ENCODE measurements around the gene HECTD4. TPM values are rescaled to one million over a fixed set of nuclear protein-coding genes. Genes with fewer than 3 reads are reported as not detected.
"Not testable (repeated sequence)": the region's sequence is repeated elsewhere in the genome, so short reads cannot be mapped to it uniquely, and the experiment has no call there.

The HECTD4 gene
- total RNA-seq, 2 experiments from 2014 or later: 34.5 to 62.4 TPM

- intact Hi-C loops (cut with micrococcal nuclease; ENCODE audit: unreplicated experiment): no loop called here
- no peaks in the 10 kb centered on the region for H3K4me1 ChIP-seq (ENCODE audit: insufficient read depth, low read length, poor library complexity, severe bottlenecking)
- H3K79me2 ChIP-seq (ENCODE audit: insufficient read depth, low read depth, low read length): no peaks in the 10 kb centered on the region
- H3K9me3 ChIP-seq (ENCODE audit: low read length): no peaks in the 10 kb centered on the region
- TF ChIP-seq CTCF (conservative IDR thresholded peaks at IDR 0.05; ENCODE audit: low read length) (no peak), EZH2phosphoT487 (IDR thresholded peaks at IDR 0.05; ENCODE audit: borderline replicate concordance, low read depth, low read length) (no peak)
- POLR2A ChIA-PET: no interaction called here
- CTCF ChIA-PET (ENCODE audit: unreplicated experiment): no interaction called here
- peaks cover 43% of the 10 kb centered on the region for H3K36me3 ChIP-seq (ENCODE audit: insufficient read depth, low read length)
- H3K27ac ChIP-seq (ENCODE audit: low read depth, low read length, poor library complexity, severe bottlenecking): no peak overlapping the region
- H3K4me2 ChIP-seq (ENCODE audit: low read length): no peak overlapping the region
- BruUV-seq (replicated peaks): no TSS peak
- no peaks in the 10 kb centered on the region for H3K9me2 ChIP-seq (ENCODE audit: insufficient read depth, low read length)
- H4K20me1 ChIP-seq (ENCODE audit: insufficient read depth, low read length): no peaks in the 10 kb centered on the region
- DNase-seq (ENCODE audit: low spot score): no peak
- no peak overlapping the region for H2AFZ ChIP-seq (ENCODE audit: low read length)
- no peak overlapping the region for H3K4me3 ChIP-seq (ENCODE audit: low read depth, low read length, poor library complexity, severe bottlenecking)
These were observed 223.1 kb downstream of the HECTD4 start for GRCh38 chr12:112159146-112159541.

- H3K4me2 ChIP-seq (ENCODE audit: low read length); H3K4me3 ChIP-seq (ENCODE audit: low read depth, low read length, poor library complexity, severe bottlenecking); DNase-seq (ENCODE audit: low spot score); H3K27ac ChIP-seq (ENCODE audit: low read depth, low read length, poor library complexity, severe bottlenecking); H3K79me2 ChIP-seq (ENCODE audit: insufficient read depth, low read depth, low read length); intact Hi-C loops (cut with micrococcal nuclease; ENCODE audit: unreplicated experiment); H3K9me2 ChIP-seq (ENCODE audit: insufficient read depth, low read length); BruUV-seq (replicated peaks); H4K20me1 ChIP-seq (ENCODE audit: insufficient read depth, low read length); H3K9me3 ChIP-seq (ENCODE audit: low read length); CTCF ChIA-PET (ENCODE audit: unreplicated experiment); H3K4me1 ChIP-seq (ENCODE audit: insufficient read depth, low read length, poor library complexity, severe bottlenecking); H2AFZ ChIP-seq (ENCODE audit: low read length); POLR2A ChIA-PET: not testable (repeated sequence)
- peaks cover 46% of the 10 kb centered on the region for H3K36me3 ChIP-seq (ENCODE audit: insufficient read depth, low read length)
These were observed 223.6 kb downstream of the HECTD4 start for GRCh38 chr12:112158461-112159145.

- Histone ChIP-seq H3K9me2 (ENCODE audit: insufficient read depth, low read length) (no peaks in the 10 kb centered on the region), H3K4me1 (ENCODE audit: insufficient read depth, low read length, poor library complexity, severe bottlenecking) (no peaks in the 10 kb centered on the region), H3K27ac (ENCODE audit: low read depth, low read length, poor library complexity, severe bottlenecking) (no peak overlapping the region), H3K36me3 (ENCODE audit: insufficient read depth, low read length) (peaks cover 51% of the 10 kb centered on the region), H3K4me3 (ENCODE audit: low read depth, low read length, poor library complexity, severe bottlenecking) (no peak overlapping the region), H4K20me1 (ENCODE audit: insufficient read depth, low read length) (no peaks in the 10 kb centered on the region), H3K79me2 (ENCODE audit: insufficient read depth, low read depth, low read length) (no peaks in the 10 kb centered on the region), H3K4me2 (ENCODE audit: low read length) (no peak overlapping the region), H3K9me3 (ENCODE audit: low read length) (no peaks in the 10 kb centered on the region), H2AFZ (ENCODE audit: low read length) (no peak overlapping the region)
- intact Hi-C loops (cut with micrococcal nuclease; ENCODE audit: unreplicated experiment): no loop called here
- CTCF ChIA-PET (ENCODE audit: unreplicated experiment): no interaction called here
- TF ChIP-seq EZH2phosphoT487 (IDR thresholded peaks at IDR 0.05; ENCODE audit: borderline replicate concordance, low read depth, low read length) (no peak), CTCF (conservative IDR thresholded peaks at IDR 0.05; ENCODE audit: low read length) (no peak)
- BruUV-seq (replicated peaks): no TSS peak
- POLR2A ChIA-PET: no interaction called here
- no peak for DNase-seq (ENCODE audit: low spot score)
These were observed 228.4 kb downstream of the HECTD4 start for GRCh38 chr12:112153893-112154219.
